HepG2 (cell line): Measurements from ENCODE around the gene SERTAD4. TPM values are rescaled to one million over a fixed set of nuclear protein-coding genes. Genes with fewer than 3 reads are reported as not detected.

Source experiments
- ATAC-seq: fragments of 200-7000 bp; cut with Tn5 transposase; 3 replicates; pipeline ENCODE4 v1.9.1; 2020; ENCODE audit warnings: mild to moderate bottlenecking, moderate library complexity
- BruUV-seq: library from RNA; stranded (reverse); fragments of 400-500 nt; replicated peaks from 2 replicates; lab custom pipeline; 2021; lab: Mats Ljungman, UMichigan
- CTCF ChIA-PET: fragments of 300-600 bp; formaldehyde crosslinking; extraction: SDS; loops from one replicate; lab custom pipeline; 2021; ENCODE audit warnings: low total read pairs, inconsistent platforms, low intra/inter-chr PET ratio; lab: Yijun Ruan, JAX
- POLR2A ChIA-PET: fragments of 350-600 bp; sonication (Branson Sonifier 250); formaldehyde crosslinking; loops from one replicate; lab custom pipeline; 2020; ENCODE audit warnings: antibody characterized with exemption, inconsistent platforms; lab: Yijun Ruan, JAX
- DNase-seq: peaks from one replicate; pipeline ENCODE4 v3.0.0-alpha.2; 2015; ENCODE audit warnings: low spot score
- FAIRE-seq: peaks from 3 replicates; lab custom pipeline; 2011; peaks lifted over from hg19 to GRCh38; lab: Jason Lieb, UNC
- H2AFZ ChIP-seq: one replicate; pipeline ENCODE4 v1.6.1; 2011; ENCODE audit warnings: low read length, inconsistent platforms
- H3K27ac ChIP-seq: fragments of 300-600 bp; 3 replicates; pipeline ENCODE4 v1.8.0; 2011; ENCODE audit warnings: mixed run types, mild to moderate bottlenecking, mixed read lengths, low read length, inconsistent platforms; ENCODE audit not compliant: insufficient read depth; ENCODE audit errors: extremely low read length
- H3K27me3 ChIP-seq, 2 experiments: fragments of 200-600 bp in 1 of 2; 2 replicates in 1 of 2; 3 replicates in 1 of 2; pipeline versions ENCODE4 v1.6.0 to v1.8.0; 2011; ENCODE audit warnings: low read length in 2 of 2, mild to moderate bottlenecking in 2 of 2, moderate library complexity in 2 of 2, inconsistent platforms in 1 of 2; ENCODE audit not compliant: insufficient read depth in 2 of 2, control insufficient read depth in 1 of 2
- H3K36me3 ChIP-seq, 2 experiments: fragments of 200-600 bp in 1 of 2; replicated peaks in 1 of 2; 2 replicates in 1 of 2; 3 replicates in 1 of 2; pipeline versions ENCODE4 v1.5.1 to v1.8.0; 2011; ENCODE audit warnings: low read length in 2 of 2, inconsistent platforms in 1 of 2; ENCODE audit not compliant: insufficient read depth in 2 of 2, control insufficient read depth in 1 of 2
- H3K4me1 ChIP-seq: 2 replicates; pipeline ENCODE4 v1.5.1; 2012; ENCODE audit warnings: low read length, inconsistent platforms; ENCODE audit not compliant: insufficient read depth
- H3K4me2 ChIP-seq: 2 replicates; pipeline ENCODE4 v1.6.0; 2011; ENCODE audit warnings: low read depth, low read length, inconsistent platforms
- H3K4me3 ChIP-seq, 3 experiments: fragments of 200-600 bp in 1 of 3; sonication (generic), shearing (Covaris generic) in 1 of 3; replicated peaks in 1 of 3; 2 replicates each; pipeline ENCODE4 v1.5.1; 2011 to 2016; ENCODE audit warnings: low read length in 3 of 3, inconsistent platforms in 2 of 3, low read depth in 2 of 3, mild to moderate bottlenecking in 2 of 3, control low read depth in 1 of 3, mixed read lengths in 1 of 3; ENCODE audit not compliant: insufficient read depth in 1 of 3
- H3K79me2 ChIP-seq: one replicate; pipeline ENCODE4 v1.6.1; 2011; ENCODE audit warnings: low read length, inconsistent platforms; ENCODE audit not compliant: insufficient read depth
- H3K9ac ChIP-seq: 2 replicates; pipeline ENCODE4 v1.6.0; 2011; ENCODE audit warnings: mild to moderate bottlenecking, low read depth, low read length, inconsistent platforms; ENCODE audit not compliant: insufficient read depth
- H3K9me3 ChIP-seq: 2 replicates; pipeline ENCODE4 v1.5.1; 2012; ENCODE audit warnings: mild to moderate bottlenecking, low read length
- H4K20me1 ChIP-seq: 2 replicates; pipeline ENCODE4 v1.6.0; 2011; ENCODE audit warnings: inconsistent platforms, mild to moderate bottlenecking, low read length, moderate library complexity; ENCODE audit not compliant: insufficient read depth
- HCFC1 ChIP-seq: fragments of 150-350 bp; IDR thresholded peaks from 2 replicates; pipeline ENCODE4 v1.6.1; 2014; ENCODE audit warnings: low read depth, low read length
- KDM5B ChIP-seq: sonication (generic); formaldehyde crosslinking; IDR thresholded peaks from 2 replicates; pipeline ENCODE4 v1.4.0; 2020; ENCODE audit warnings: missing genetic modification reagents, mild to moderate bottlenecking, borderline replicate concordance
- PHB2 ChIP-seq: fragments of 450-650 bp; IDR thresholded peaks from 2 replicates; pipeline ENCODE4 v1.6.1; 2018; ENCODE audit not compliant: partially characterized antibody
- SOX13 ChIP-seq, 3 experiments: fragments of 450-650 bp in 1 of 3; sonication (generic) in 1 of 3; formaldehyde crosslinking in 1 of 3; IDR thresholded peaks in 2 of 3; conservative IDR thresholded peaks in 1 of 3; 2 replicates each; pipeline versions ENCODE4 v1.5.0 to v1.6.1; 2016 to 2020; ENCODE audit warnings: antibody characterized with exemption in 1 of 3, mild to moderate bottlenecking in 1 of 3, missing compliant biosample characterization in 1 of 3, missing genetic modification reagents in 1 of 3, moderate library complexity in 1 of 3
- YEATS4 ChIP-seq: sonication (generic); formaldehyde crosslinking; IDR thresholded peaks from 2 replicates; pipeline ENCODE4 v1.4.0; 2020; ENCODE audit warnings: missing genetic modification reagents, borderline replicate concordance
- ZSCAN22 ChIP-seq: sonication (generic); formaldehyde crosslinking; IDR thresholded peaks from 2 replicates; pipeline ENCODE4 v1.4.0; 2020; ENCODE audit warnings: mild to moderate bottlenecking, missing genetic modification reagents
- WGBS: methylation state at CpG from one replicate; pipeline ENCODE4 v1.1.6; 2017; ENCODE audit warnings: low lambda C conversion rate; 5-methylcytosine and 5-hydroxymethylcytosine counted together
- in situ Hi-C: cut with HindIII; loops from 2 replicates; pipeline ENCODE4 v1.10.0; 2017; ENCODE audit warnings: low pct_unique_long_range_greater_than_20kb; ENCODE audit not compliant: extremely low pct_ligation_motif_present
- intact Hi-C: fragments of 100-400 bp; cut with micrococcal nuclease; formaldehyde crosslinking; loops from one replicate; pipeline ENCODE4 v1.10.0; 2022; ENCODE audit not compliant: unreplicated experiment
- polyA plus RNA-seq, 8 experiments: library from polyadenylated mRNA; depleted of rRNA in 3 of 8; stranded (reverse) in 7 of 8; unstranded in 1 of 8; fragments of >200 nt; fragmentation: Illumina TruSeq in 4 of 8; extraction: Trizol in 4 of 8; gene quantifications; 2 replicates each; pipeline versions ENCODE4 v1.2.1 to v1.2.3, GENCODE V29; 2011 to 2016; ENCODE audit warnings: low read depth in 4 of 8, missing spikeins in 1 of 8, mixed read lengths in 1 of 8; ENCODE audit not compliant: insufficient read depth in 1 of 8
- total RNA-seq, 5 experiments: library from RNA; depleted of rRNA; stranded (reverse); fragments of >200 nt; fragmentation: Illumina TruSeq; extraction: Trizol; gene quantifications; 2 replicates each; pipeline ENCODE4 v1.2.3, GENCODE V29; 2016; ENCODE audit warnings: low read depth in 1 of 5

SERTAD4 gene
- total and polyA plus RNA-seq, 2 of the 13 experiments (the other 11 are each of a cell fraction or from before 2014, with no cell fraction given): not detected

DNA sequence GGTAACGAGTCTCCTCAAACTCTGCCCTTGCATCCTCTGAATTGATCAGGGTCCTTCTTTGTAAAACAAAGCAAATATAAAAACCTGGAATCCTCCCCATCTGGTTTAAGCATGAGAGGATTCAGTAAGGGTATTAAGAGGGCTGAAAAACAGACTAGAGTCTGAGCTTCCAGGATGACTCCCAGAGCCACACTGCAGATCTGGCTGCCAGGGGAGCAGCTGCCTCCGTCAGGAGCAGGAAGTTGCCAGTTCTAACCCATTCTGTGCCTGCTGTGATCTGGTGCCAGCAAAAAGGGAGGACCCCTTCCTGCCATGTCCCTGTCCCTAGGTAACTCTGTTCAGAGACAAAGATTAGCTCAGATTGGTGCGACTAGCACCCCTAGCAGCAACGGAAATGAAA is 27.5 kb downstream of the SERTAD4 start (continued):
- TF ChIP-seq HCFC1: no peak
- TF ChIP-seq ZSCAN22: no peak
- no peak for TF ChIP-seq PHB2
- no peak for TF ChIP-seq YEATS4 (CRISPR knock-in tag)

- Histone ChIP-seq H3K27me3 (peaks cover 0 to 22% of the 10 kb centered on the region in 2 experiments; a peak in 1 of 5 replicates), H3K4me2 (no peak overlapping the region), H3K9ac (no peak overlapping the region), H3K27ac (no peak overlapping the region), H2AFZ (no peak overlapping the region), H4K20me1 (no peaks in the 10 kb centered on the region), H3K9me3 (no peaks in the 10 kb centered on the region), H3K4me1 (peaks cover 19% of the 10 kb centered on the region), H3K79me2 (no peaks in the 10 kb centered on the region)
- 1% methylated on average over 8 of the region's 8 CpGs for WGBS
- POLR2A ChIA-PET: no interaction called here
- intact Hi-C loops (no loop called here), in situ Hi-C loops (no loop called here)
- ATAC-seq: no peak
- BruUV-seq: no TSS peak
- TF ChIP-seq KDM5B (CRISPR knock-in tag): no peak
- no peak for TF ChIP-seq SOX13 (IDR thresholded peaks at IDR 0.05)
- peak in 1 of 2 experiments; percentile 16; a peak in 1 of 4 replicates for TF ChIP-seq SOX13 (CRISPR knock-in tag; conservative IDR thresholded peaks at IDR 0.05 in 1 of 2, IDR thresholded peaks at IDR 0.05 in 1 of 2)
- TF ChIP-seq, all 625 proteins: peak for 1
- FAIRE-seq (no peak), DNase-seq (peak; percentile 32)
- CTCF ChIA-PET: no interaction called here
- no peak overlapping the region for H3K4me3 ChIP-seq
- H3K36me3 ChIP-seq: no peaks in the 10 kb centered on the region
These were observed 29.7 kb downstream of the SERTAD4 start for GRCh38 chr1:210262167-210262896.
